ENCODE measurements around the gene FAM13A.

- TF ChIP-seq CTCF (IDR thresholded peaks at IDR 0.05 in 8 of 11, conservative IDR thresholded peaks at IDR 0.05 in 3 of 11), result no peak
- TF ChIP-seq POLR2A (IDR thresholded peaks at IDR 0.05), result no peak
- TF ChIP-seq POLR2AphosphoS5 (IDR thresholded peaks at IDR 0.05), result no peak
These were observed 239.2 kb downstream of the FAM13A start for GRCh38 chr4:88817740-88818139.
